Ectodermal cell (in vitro differentiated cells): ENCODE data around the gene PRR5.

Source experiments
- H3K27ac ChIP-seq: 2 replicates; pipeline ENCODE4 v1.7.0; 2013; ENCODE audit warnings: mild to moderate bottlenecking, low read depth, low read length; ENCODE audit not compliant: insufficient read depth, poor library complexity, severe bottlenecking
- H3K27me3 ChIP-seq: 2 replicates; pipeline ENCODE4 v1.7.0; 2013; ENCODE audit warnings: mild to moderate bottlenecking, low read length; ENCODE audit not compliant: insufficient read depth, control insufficient read depth, poor library complexity, severe bottlenecking
- H3K36me3 ChIP-seq: one replicate; pipeline ENCODE4 v1.7.0; 2013; ENCODE audit warnings: low read length; ENCODE audit not compliant: control insufficient read depth, insufficient read depth
- H3K4me1 ChIP-seq: one replicate; pipeline ENCODE4 v1.7.0; 2013; ENCODE audit warnings: low read length; ENCODE audit not compliant: control insufficient read depth, insufficient read depth
- H3K4me3 ChIP-seq: 2 replicates; pipeline ENCODE4 v1.7.0; 2013; ENCODE audit warnings: low read depth, low read length, control low read depth; ENCODE audit not compliant: insufficient read depth
- H3K9me3 ChIP-seq: 2 replicates; pipeline ENCODE4 v1.7.0; 2013; ENCODE audit warnings: mild to moderate bottlenecking, low read length, moderate library complexity; ENCODE audit not compliant: control insufficient read depth
- WGBS, 2 experiments: methylation state at CpG; one replicate each; pipeline ENCODE4 v1.1.7; 2013; ENCODE audit warnings: missing lambda C conversion rate in 2 of 2; 5-methylcytosine and 5-hydroxymethylcytosine counted together

The PRR5 gene

GRCh38 chr22:44714703-44715350, 12.8 kb downstream of the PRR5 start:
- 87 to 89% methylated on average over 18 of the region's 18 CpGs for WGBS, 2 experiments
- H3K4me3 ChIP-seq = no peak overlapping the region
- H3K27me3 ChIP-seq = no peaks in the 10 kb centered on the region
- no peak overlapping the region for H3K27ac ChIP-seq
- H3K4me1 ChIP-seq = peaks cover 19% of the 10 kb centered on the region
- H3K9me3 ChIP-seq = no peaks in the 10 kb centered on the region
- no peaks in the 10 kb centered on the region for H3K36me3 ChIP-seq

- no peak overlapping the region for H3K27ac ChIP-seq
These were observed 16.4 kb downstream of the PRR5 start for GRCh38 chr22:44718418-44718817.

DNA sequence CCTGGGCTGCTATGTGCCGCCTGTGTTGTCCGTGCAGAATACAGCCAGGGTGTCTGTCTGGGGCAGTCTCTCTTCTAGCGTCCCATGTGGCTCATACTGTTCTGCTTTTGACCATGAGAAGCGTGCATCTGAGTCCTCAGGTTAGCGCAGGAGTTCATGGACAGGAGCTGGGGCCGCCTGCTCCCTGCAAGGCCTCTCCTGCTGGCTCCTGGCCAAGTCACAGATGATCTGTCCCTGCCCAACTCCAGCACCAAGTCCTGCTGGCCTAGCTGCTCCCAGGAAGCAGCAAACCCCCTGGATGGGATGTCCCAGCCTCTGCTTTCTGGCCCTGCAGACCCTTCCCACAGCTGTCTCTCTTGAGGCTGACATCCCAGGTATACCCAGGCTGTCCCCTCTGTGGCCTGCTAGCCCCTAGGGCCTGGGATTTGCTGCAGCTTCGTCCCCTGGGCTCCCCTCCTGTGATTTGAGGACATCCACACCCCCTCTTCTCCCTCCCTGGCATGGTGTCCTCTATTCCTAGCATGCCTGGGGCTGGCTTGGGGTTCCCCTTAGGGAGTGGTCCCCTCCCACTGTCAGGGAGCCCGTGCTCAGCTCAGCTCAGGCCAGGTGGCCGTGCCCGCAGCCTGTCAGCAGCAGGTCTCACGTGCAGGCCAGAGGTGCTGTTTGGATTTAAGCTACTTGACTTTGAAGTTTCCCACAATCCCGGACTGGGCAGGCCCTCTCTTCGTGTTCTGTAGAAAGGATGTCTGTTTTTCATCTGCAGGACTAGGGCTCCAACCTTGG, 17.8 kb downstream of the PRR5 start:
- H3K27ac ChIP-seq = no peak overlapping the region
- H3K4me1 ChIP-seq = peaks cover 23% of the 10 kb centered on the region
- H3K36me3 ChIP-seq = no peaks in the 10 kb centered on the region
- no peak overlapping the region for H3K4me3 ChIP-seq
- H3K27me3 ChIP-seq = no peaks in the 10 kb centered on the region
- H3K9me3 ChIP-seq = no peaks in the 10 kb centered on the region
- 87 to 89% methylated on average over 13 of the region's 13 CpGs for WGBS, 2 experiments

More at GRCh38 chr22:44718418-44718817, 16.4 kb downstream of the PRR5 start:
- Histone ChIP-seq H3K27me3 (no peaks in the 10 kb centered on the region), H3K9me3 (no peaks in the 10 kb centered on the region), H3K4me1 (peaks cover 23% of the 10 kb centered on the region), H3K4me3 (no peak overlapping the region), H3K36me3 (no peaks in the 10 kb centered on the region)
- WGBS, 2 experiments = 93 to 96% methylated on average over 3 of the region's 3 CpGs

GRCh38 chr22:44721213-44721612, 19.2 kb downstream of the PRR5 start:
- H3K9me3 ChIP-seq = no peaks in the 10 kb centered on the region
- H3K4me1 ChIP-seq = peaks cover 23% of the 10 kb centered on the region
- WGBS, 2 experiments = 83 to 87% methylated on average over 7 of the region's 7 CpGs
- H3K27me3 ChIP-seq = no peaks in the 10 kb centered on the region
- H3K27ac ChIP-seq = peak overlapping the region; percentile 26
- H3K36me3 ChIP-seq = no peaks in the 10 kb centered on the region
- H3K4me3 ChIP-seq = no peak overlapping the region

GRCh38 chr22:44722611-44723010, 20.6 kb downstream of the PRR5 start:
- no peaks in the 10 kb centered on the region for H3K9me3 ChIP-seq
- H3K27me3 ChIP-seq = no peaks in the 10 kb centered on the region
- WGBS, 2 experiments = 72 to 80% methylated on average over 2 of the region's 2 CpGs
- H3K4me1 ChIP-seq = peaks cover 23% of the 10 kb centered on the region
- no peak overlapping the region for H3K27ac ChIP-seq
- no peak overlapping the region for H3K4me3 ChIP-seq
- H3K36me3 ChIP-seq = no peaks in the 10 kb centered on the region

DNA sequence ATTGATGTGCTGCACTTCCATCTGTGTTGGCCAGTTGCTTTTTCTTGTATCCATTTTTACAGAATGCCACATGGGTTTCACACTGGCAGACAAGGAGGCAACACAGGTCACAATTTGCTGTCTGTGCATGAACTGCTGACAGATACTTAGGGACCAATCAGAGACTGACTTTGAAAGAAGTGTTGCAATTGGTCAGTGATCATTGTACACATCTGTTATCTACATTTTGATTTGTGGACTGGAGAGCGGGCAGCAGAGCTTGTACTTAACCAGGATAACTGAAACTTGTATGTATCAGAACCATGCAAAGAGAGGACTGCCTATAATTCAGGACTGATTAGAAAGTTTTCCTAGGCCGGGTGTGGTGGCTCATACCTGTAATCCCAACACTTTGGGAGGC, 21.8 kb downstream of the PRR5 start:
- Histone ChIP-seq H3K4me1 (peaks cover 23% of the 10 kb centered on the region), H3K9me3 (no peaks in the 10 kb centered on the region), H3K4me3 (no peak overlapping the region), H3K36me3 (no peaks in the 10 kb centered on the region), H3K27me3 (no peaks in the 10 kb centered on the region), H3K27ac (no peak overlapping the region)
- 89 to 93% methylated on average over 2 of the region's 2 CpGs for WGBS, 2 experiments

DNA sequence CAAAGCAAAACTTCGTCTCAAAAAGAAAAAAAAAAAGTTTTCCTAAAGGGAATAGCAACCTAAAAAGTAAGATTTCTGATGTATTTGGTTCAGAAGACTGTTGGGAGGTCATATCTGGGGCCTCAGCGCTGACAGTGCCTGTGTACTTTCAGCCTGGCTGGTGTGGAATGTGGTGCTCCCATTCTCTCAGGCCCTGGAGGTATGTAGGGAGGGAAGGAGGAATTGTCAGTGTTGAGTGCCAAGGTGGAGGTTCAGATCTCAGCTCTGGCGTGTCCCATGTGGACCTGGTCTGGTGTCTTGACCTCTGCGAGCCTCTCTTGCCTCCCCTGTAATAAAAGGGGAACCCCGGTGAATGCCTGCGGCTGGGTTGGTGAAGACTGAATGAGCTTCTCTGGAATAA, 22.4 kb downstream of the PRR5 start:
- no peak overlapping the region for H3K4me3 ChIP-seq
- WGBS, 2 experiments = 94% methylated on average over 6 of the region's 6 CpGs
- H3K9me3 ChIP-seq = no peaks in the 10 kb centered on the region
- H3K36me3 ChIP-seq = no peaks in the 10 kb centered on the region
- H3K4me1 ChIP-seq = peaks cover 19% of the 10 kb centered on the region
- no peaks in the 10 kb centered on the region for H3K27me3 ChIP-seq
- H3K27ac ChIP-seq = no peak overlapping the region

GRCh38 chr22:44724859-44725258, 22.9 kb downstream of the PRR5 start:
- Histone ChIP-seq H3K9me3 (no peaks in the 10 kb centered on the region), H3K36me3 (no peaks in the 10 kb centered on the region), H3K27me3 (no peaks in the 10 kb centered on the region), H3K4me3 (no peak overlapping the region), H3K4me1 (peaks cover 21% of the 10 kb centered on the region), H3K27ac (no peak overlapping the region)
- WGBS, 2 experiments = 93 to 94% methylated on average over 8 of the region's 8 CpGs

DNA sequence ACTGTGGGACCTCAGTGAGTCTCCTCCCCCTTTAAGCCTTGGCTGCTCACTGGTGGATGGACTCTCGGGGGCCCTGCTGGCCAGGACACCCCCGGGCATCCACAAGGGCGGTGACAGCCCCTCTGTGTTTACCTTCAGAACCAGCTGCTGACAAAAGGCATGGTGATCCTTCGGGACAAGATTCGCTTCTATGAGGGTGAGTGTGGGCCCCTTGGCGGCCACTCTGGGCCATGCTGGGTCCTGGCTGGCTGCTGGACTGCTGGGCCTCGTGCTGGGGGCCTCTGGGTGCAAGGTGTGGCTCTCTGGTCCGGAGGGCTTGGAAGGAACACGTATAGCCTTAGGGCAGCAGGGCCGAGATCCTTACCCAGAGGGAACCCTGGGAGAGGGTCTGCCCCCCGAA, 24.4 kb downstream of the PRR5 start:
- no peak overlapping the region for H3K4me3 ChIP-seq
- no peaks in the 10 kb centered on the region for H3K9me3 ChIP-seq
- H3K36me3 ChIP-seq = no peaks in the 10 kb centered on the region
- H3K27ac ChIP-seq = no peak overlapping the region
- WGBS, 2 experiments = 93 to 96% methylated on average over 11 of the region's 11 CpGs
- H3K27me3 ChIP-seq = no peaks in the 10 kb centered on the region
- H3K4me1 ChIP-seq = peaks cover 17% of the 10 kb centered on the region

DNA sequence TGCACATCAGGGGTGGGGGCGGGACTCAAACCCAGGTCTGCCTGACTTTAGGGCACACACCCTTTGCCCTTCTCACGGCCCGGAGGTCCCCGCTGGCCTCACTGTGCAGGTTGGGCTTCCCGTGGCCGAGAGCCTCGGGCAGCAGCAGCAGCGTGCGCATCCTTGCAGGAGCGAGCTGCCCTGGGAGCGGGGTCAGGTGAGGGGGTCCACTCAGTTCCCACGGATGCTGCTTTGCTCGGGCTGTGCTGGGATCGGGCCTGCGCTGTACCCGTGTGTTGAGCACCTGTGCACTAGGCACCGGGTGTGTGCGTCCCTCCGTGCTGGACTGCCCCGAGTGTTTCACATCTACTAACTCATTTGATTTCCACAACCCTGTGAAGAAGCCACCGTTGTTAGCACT, 25.1 kb downstream of the PRR5 start:
- 95 to 97% methylated on average over 21 of the region's 21 CpGs for WGBS, 2 experiments
- Histone ChIP-seq H3K9me3 (no peaks in the 10 kb centered on the region), H3K4me3 (no peak overlapping the region), H3K27ac (no peak overlapping the region), H3K27me3 (no peaks in the 10 kb centered on the region), H3K4me1 (peaks cover 19% of the 10 kb centered on the region), H3K36me3 (no peaks in the 10 kb centered on the region)
